Smooth muscle cell of the brain vasculature (primary cell): ENCODE results near the gene SEC61G.
A peak's percentile ranks its signal among the peaks of the same experiment; 100 is the strongest.

ENCODE experiments used
- DNase-seq: peaks from one replicate; pipeline ENCODE4 v3.0.0-alpha.2; 2012; ENCODE audit warnings: low read depth, low spot score

SEC61G gene

GRCh38 chr7:54758702-54759592 lies at the start of gene SEC61G:
Gene SEC61G, minus strand, starts transcription at chr7:54759211. Its CDS starts 1,623 bp downstream, at chr7:54757588.
- peak; percentile 91 for DNase-seq

DNA sequence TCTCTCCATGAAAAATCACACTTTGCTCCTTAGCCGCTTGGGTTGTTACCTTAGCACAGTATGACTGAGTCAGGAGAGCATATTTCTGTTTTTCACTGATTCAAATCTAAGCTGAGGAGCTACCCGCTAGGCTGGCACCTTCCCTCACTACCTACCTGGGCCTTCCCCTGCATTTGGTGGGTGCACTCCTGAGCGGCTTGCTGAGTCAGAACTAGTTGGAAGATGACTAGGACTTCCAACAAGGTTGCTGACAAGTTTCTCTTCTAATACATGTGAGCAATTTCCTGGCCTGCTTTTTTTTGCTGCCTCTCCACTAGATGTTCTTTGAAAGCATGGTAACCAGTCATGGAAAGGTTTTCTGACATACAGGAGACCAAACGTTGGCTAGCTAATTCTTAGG lies 43.8 kb upstream of the SEC61G start:
- no peak for DNase-seq

DNA sequence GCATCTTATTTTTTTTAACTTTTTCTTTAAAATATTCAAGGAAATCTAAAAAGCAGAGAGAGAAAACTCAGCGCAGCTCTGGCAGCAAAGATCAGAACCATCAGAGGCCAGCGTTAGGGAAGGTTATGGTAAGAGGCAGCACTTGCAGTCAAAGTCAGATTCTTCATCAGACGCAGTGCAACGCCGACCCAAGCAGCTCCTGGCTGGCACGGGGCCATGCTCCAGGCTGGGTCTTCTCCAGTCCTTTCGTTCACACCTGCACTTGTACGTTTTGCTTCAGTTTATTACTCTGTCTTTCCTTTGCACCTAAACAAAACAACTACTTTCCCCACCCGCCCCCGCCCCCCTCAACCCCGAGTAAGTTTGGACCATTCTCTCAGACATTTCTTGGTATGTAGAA lies 43.1 kb upstream of the SEC61G start:
- no peak for DNase-seq

DNA sequence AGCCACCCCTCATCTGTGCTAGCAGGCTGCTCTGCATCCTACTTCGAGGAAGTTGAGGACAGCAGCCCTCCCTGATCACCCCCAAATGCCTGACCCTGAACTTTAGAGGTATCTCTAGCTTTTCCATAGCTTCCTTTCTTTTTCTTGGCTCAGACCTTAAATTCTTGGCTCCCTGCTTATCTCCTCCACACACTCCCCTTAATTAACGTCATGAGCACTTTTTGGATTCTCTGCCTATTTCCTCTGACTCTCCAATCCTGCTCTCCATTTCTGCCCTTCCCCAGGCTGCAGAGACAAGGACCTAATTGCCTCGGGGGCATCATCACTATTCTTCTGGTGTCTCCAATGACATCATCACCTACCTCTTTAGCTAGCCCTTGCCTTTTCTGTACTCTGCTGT lies 40.8 kb upstream of the SEC61G start:
- DNase-seq, result no peak

- no peak for DNase-seq
Measured at GRCh38 chr7:54798530-54798929, 39.5 kb upstream of the SEC61G start.

DNA sequence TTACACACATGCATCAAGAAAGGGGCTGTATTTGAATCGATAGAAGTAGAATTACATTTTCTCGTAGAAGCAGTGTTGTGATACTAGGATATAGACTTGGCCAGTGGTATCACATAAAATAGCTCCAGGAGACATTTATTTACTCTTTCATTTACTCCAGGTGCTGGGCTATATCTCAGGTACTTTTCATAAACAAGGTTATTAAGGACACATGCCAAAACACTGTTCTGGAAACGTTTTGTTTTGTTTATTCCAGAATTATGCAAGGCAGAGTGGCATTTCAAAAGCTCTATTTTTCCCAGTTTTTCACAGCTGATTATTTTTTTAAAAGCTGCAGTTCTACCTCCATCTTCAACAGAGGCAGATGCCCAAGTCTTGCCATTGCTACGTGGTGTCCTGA lies 37.8 kb upstream of the SEC61G start:
- DNase-seq, result no peak

DNA sequence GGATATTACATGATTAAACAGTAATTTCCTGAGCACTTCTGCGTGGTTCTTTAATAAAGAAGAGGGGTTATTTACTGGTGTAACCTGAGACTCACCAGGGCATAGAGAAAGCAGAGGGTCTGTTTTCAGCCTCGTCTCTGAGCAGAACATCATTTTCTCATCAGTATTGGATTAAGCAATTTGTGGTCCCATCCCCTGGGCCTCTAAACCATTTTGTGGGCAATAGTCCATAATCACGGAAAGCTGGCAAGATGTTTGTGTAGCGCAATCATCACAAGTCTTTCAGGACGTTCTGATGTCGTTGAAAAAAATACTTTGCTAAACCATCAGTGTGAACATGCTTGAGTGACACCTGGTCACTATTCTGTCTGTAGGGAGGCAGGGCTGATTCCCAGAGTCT lies 37.1 kb upstream of the SEC61G start:
- no peak for DNase-seq

- DNase-seq, result no peak
Measured at GRCh38 chr7:54792383-54792782, 33.4 kb upstream of the SEC61G start.

GRCh38 chr7:54788664-54789063 lies 29.7 kb upstream of the SEC61G start:
- DNase-seq, result peak; percentile 63

- DNase-seq, result no peak
Measured at GRCh38 chr7:54785261-54785660, 26.2 kb upstream of the SEC61G start.

DNA sequence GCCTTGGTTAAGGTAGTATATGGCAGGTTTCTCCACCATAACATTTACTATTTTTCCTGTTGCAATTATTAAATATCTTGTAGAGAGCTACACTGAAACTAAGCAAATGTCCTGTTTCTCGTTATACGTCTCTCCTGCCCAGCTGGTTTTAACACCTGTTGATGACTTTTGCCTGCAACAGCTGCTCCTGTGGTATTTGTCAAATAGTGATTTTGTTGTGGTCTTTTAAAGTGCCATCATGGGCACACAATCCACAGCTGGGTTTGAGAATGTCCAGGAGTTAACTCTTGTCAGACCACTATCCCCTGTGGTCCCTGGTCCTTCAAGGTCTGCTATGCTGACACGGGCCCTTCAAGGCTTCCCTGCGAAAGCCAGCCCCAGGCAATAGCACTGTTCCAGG lies 24.9 kb upstream of the SEC61G start:
- DNase-seq, result no peak

GRCh38 chr7:54782829-54783228 lies 23.8 kb upstream of the SEC61G start:
- no peak for DNase-seq

- DNase-seq, result no peak
Measured at GRCh38 chr7:54782314-54782713, 23.3 kb upstream of the SEC61G start.

DNA sequence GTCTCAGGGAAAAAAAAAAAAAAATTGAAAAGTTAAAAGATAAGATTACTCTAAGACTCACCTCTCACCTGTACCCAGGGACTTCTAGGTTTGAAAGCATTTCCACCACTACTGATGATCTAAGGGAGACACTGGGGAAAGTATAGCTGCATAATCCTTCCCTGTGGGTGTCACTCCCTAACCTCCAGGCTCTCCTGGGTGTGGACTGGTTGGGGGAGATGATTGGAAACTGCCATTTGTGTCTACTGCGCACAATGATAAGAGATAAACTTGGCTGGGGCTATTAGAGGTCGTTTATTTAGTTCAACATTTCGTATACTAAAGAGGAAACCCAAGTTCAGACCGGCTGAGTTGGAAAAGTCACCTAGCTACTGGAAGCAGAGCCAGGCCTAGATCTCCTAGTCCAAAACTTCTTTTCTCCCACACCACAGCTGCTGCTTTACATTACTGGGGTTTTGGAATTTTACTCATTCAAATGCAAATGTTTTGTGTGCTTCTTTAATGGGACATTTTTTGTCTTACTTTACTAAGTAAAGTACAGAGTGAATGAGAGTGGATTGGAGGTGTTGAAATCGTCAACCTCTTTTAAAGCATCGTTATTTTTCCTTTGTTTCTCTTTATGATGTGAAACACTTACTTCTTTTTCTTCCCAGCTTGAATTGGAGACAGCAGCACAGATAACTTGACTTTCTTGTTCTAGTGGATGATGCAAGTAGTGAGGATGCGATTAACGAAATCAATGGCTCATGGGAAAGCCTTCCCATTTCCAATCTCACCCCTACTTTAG lies 22.3 kb upstream of the SEC61G start:
- DNase-seq, result no peak

- no peak for DNase-seq
Measured at GRCh38 chr7:54780490-54780889, 21.5 kb upstream of the SEC61G start.

DNA sequence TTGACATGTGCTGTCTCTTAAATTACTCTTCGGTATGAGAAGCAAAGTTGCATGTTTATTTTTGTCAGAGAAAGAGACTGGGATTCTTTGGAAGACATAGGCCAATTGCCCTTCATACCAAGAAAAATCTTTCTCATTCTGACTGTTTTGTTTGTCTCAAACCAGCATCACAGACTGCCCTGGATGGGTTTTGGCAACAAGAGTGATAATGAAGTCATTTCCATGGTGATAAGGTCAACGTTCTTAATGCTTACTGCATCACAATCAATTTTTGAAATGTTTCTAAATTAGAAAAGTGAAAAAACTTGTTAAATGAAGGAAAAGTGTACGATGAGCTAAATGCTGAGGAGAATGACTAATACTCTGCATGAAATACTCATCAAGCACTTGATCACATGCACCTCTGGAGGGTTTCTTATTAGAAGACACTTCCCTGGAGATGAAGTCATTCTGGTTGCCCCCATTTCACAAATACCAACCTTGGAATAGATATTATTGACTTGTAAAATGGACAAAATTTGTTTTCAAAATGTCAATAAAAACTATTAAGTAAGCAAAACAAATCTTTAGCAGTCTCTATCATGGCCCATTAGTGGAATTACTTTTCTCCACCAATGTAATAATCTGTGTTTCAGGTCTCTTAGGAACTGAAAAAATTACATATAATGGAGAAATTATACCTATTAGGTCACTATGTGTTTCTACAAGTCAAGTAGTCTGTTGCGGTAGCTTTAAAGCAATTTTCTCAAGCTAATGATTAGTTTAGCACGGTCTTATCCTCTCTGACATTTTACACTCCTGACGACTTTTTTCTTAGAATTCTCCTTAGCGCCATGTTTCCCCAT lies 19.9 kb upstream of the SEC61G start:
- DNase-seq, result no peak

- DNase-seq, result no peak
Measured at GRCh38 chr7:54778166-54778565, 19.2 kb upstream of the SEC61G start.

DNA sequence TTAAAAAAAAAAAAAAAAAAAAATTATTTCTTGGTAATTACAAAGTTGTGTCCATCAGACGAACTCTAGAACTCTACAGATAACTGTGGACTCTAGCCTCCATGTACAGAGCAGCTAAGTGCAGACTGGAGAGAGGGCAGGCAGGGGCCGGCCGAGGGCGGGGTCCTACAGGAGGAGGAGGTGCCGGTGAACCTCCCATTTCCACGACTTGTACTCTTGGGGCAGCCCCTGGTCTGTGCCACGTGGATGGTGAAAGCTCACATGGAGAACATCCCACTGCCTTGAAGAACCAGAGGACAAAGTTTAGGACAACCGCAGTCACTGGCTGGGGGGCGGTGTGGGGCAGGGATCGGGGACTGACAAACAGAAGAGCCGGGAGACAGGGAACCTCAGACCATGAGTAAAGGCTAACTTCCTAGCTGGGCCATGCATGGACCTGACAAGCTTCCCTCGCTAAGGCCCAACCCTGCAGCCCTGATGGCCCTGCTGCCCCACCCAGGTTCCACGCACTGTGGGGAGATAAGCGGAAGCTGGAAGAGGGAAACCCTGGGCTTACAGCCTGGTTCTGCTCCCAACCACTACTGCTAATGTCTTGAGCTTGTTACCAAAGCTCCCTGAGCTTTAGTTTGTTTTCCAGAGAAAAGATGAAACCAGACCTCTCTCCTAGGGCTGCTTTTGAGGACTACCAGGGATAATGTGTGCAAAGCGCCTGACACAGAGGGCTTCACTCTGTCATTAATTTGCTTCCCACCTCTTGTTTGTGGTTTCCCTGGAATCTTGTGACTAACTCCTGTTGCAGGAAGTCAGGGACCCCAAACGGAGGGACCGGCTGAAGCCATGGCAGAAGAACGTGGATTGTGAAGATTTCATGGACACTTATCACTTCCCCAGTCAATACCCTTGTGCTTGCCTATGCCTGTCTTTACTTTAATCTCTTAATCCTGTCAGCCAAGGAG lies 16.1 kb upstream of the SEC61G start:
- no peak for DNase-seq

- peak; percentile 69 for DNase-seq
Measured at GRCh38 chr7:54773472-54774399, 14.7 kb upstream of the SEC61G start.

DNA sequence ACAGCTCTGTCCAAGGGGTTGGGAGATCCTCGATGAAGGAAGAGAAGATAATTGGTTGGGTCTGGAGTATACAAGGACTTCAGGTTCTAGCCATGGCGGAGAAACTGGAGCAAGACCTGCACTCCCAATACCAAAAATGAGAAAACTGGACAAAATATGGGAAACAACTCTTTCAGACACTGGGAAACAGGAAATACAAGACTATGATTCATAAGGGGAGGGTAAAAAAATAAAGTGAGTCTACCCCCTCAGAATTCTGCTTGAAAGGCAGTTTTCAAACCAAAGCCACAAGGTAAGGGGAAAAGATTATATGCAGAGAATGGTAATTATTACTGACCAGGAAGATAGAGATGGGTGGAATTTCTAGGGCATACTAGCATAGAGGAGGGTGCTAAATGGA lies 10.2 kb upstream of the SEC61G start:
- no peak for DNase-seq
